GM12878 (cell line): ENCODE results near the gene SLC1A7. TPM values are rescaled to one million over a fixed set of nuclear protein-coding genes. Genes with fewer than 3 reads are reported as not detected.

Experiments used
- ATAC-seq: fragments of 200-7000 bp; cut with Tn5 transposase; 3 replicates; pipeline ENCODE4 v1.9.1; 2020; ENCODE audit warnings: mild to moderate bottlenecking, moderate library complexity
- BruUV-seq: library from RNA; stranded (reverse); fragments of 400-500 nt; replicated peaks from 2 replicates; lab custom pipeline; 2021; lab: Mats Ljungman, UMichigan
- CTCF ChIA-PET: fragments of 300-600 bp; sonication (Branson Sonifier 250); formaldehyde crosslinking; extraction: SDS; loops from one replicate; lab custom pipeline; 2021; ENCODE audit warnings: inconsistent platforms; lab: Yijun Ruan, JAX
- POLR2A ChIA-PET: fragments of 350-600 bp; formaldehyde crosslinking; extraction: SDS; loops from one replicate; lab custom pipeline; 2021; ENCODE audit warnings: inconsistent platforms; lab: Charles Lee
- RAD21 ChIA-PET: fragments of 300-600 bp; sonication (Branson Sonifier 250); formaldehyde crosslinking; loops from one replicate; lab custom pipeline; 2023; ENCODE audit warnings: antibody characterized with exemption; ENCODE audit not compliant: unreplicated experiment; lab: Charles Lee
- SMC1A ChIA-PET: fragments of 300-600 bp; sonication (Branson Sonifier 250); formaldehyde crosslinking; loops from one replicate; lab custom pipeline; 2023; ENCODE audit not compliant: unreplicated experiment, uncharacterized antibody; lab: Charles Lee
- DNase-seq: peaks from one replicate; pipeline ENCODE4 v3.0.0-alpha.2; 2011; ENCODE audit warnings: low read depth, low spot score
- FAIRE-seq: peaks from 3 replicates; lab custom pipeline; 2011; peaks lifted over from hg19 to GRCh38; lab: Jason Lieb, UNC
- H2AFZ ChIP-seq: 2 replicates; pipeline ENCODE4 v1.6.0; 2011; ENCODE audit warnings: low read depth, low read length, control low read depth; ENCODE audit not compliant: control insufficient read depth
- H3K27ac ChIP-seq: 2 replicates; pipeline ENCODE4 v1.5.1; 2011; ENCODE audit warnings: control low read depth; ENCODE audit not compliant: control insufficient read depth, insufficient read depth
- H3K27me3 ChIP-seq, 2 experiments: replicated peaks in 1 of 2; 2 replicates each; pipeline versions ENCODE4 v1.6.0 to v1.6.1; 2011; ENCODE audit warnings: low read length in 1 of 2; ENCODE audit not compliant: control insufficient read depth in 2 of 2, insufficient read depth in 2 of 2
- H3K36me3 ChIP-seq, 2 experiments: 2 replicates each; pipeline ENCODE4 v1.5.1; 2011; ENCODE audit warnings: low read length in 1 of 2; ENCODE audit not compliant: control insufficient read depth in 2 of 2, insufficient read depth in 2 of 2
- H3K4me1 ChIP-seq: 2 replicates; pipeline ENCODE4 v1.6.1; 2011; ENCODE audit warnings: mild to moderate bottlenecking, low read length, moderate library complexity, mixed read lengths; ENCODE audit not compliant: control insufficient read depth, insufficient read depth
- H3K4me2 ChIP-seq: 2 replicates; pipeline ENCODE4 v1.6.0; 2011; ENCODE audit warnings: control low read depth; ENCODE audit not compliant: control insufficient read depth, insufficient read depth
- H3K4me3 ChIP-seq: fragments of 200-600 bp; sonication (generic); 2 replicates; pipeline ENCODE4 v1.5.1; 2016
- H3K79me2 ChIP-seq: 2 replicates; pipeline ENCODE4 v1.6.0; 2011; ENCODE audit warnings: low read length; ENCODE audit not compliant: control insufficient read depth, insufficient read depth
- H3K9ac ChIP-seq: 2 replicates; pipeline ENCODE4 v1.8.0; 2011; ENCODE audit warnings: low read length, control low read depth, mixed read lengths; ENCODE audit not compliant: control insufficient read depth, insufficient read depth
- H3K9me3 ChIP-seq: replicated peaks from 3 replicates; pipeline ENCODE4 v1.5.1; 2011; ENCODE audit warnings: mild to moderate bottlenecking, low read length; ENCODE audit not compliant: control insufficient read depth, insufficient read depth
- H4K20me1 ChIP-seq: 2 replicates; pipeline ENCODE4 v1.6.0; 2011; ENCODE audit not compliant: control insufficient read depth, insufficient read depth
- RCOR1 ChIP-seq: conservative IDR thresholded peaks from 2 replicates; pipeline ENCODE4 v1.6.1; 2012; ENCODE audit warnings: low read depth, low read length, improper control_type of control experiment
- TCF7 ChIP-seq: IDR thresholded peaks from 2 replicates; pipeline ENCODE4 v1.6.1; 2014; ENCODE audit warnings: antibody characterized with exemption, borderline replicate concordance
- WGBS: methylation state at CpG from one replicate; pipeline ENCODE4 v1.1.6; 2016; ENCODE audit warnings: low lambda C conversion rate; ENCODE audit not compliant: insufficient replicate concordance, insufficient coverage; ENCODE audit errors: missing lambda C conversion rate; 5-methylcytosine and 5-hydroxymethylcytosine counted together
- in situ Hi-C: fragments of 300-500 bp; cut with MboI; formaldehyde crosslinking; loops from 9 replicates; pipeline ENCODE4 v1.14.3; 2018; ENCODE audit warnings: mixed read lengths
- intact Hi-C: fragments of 100-400 bp; cut with micrococcal nuclease; formaldehyde crosslinking; loops from one replicate; pipeline ENCODE4 v1.14.2; 2022; ENCODE audit not compliant: unreplicated experiment
- polyA plus RNA-seq, 11 experiments: library from polyadenylated mRNA; depleted of rRNA in 4 of 11; unstranded in 6 of 11; stranded (reverse) in 5 of 11; fragments of >200 nt; fragmentation: Nextera tagmentation in 4 of 11; fragmentation: Illumina TruSeq in 1 of 11; extraction: Ambion mirVana in 4 of 11; extraction: Trizol in 1 of 11; gene quantifications; 1 replicate in 1 of 11; 2 replicates in 10 of 11; pipeline versions ENCODE4 v1.2.1 to v1.2.3, GENCODE V29; 2011 to 2016; ENCODE audit warnings: inconsistent platforms in 2 of 11, missing spikeins in 2 of 11, low read depth in 1 of 11
- total RNA-seq, 4 experiments: library from RNA; depleted of rRNA in 3 of 4; stranded (reverse); fragments of >200 nt in 3 of 4; fragmentation: Illumina TruSeq in 1 of 4; extraction: Trizol in 1 of 4; gene quantifications; 2 replicates each; pipeline versions ENCODE4 v1.2.1 to v1.2.3, GENCODE V29; 2013 to 2021
- TF ChIP-seq, protein P1 (sequence below): IDR thresholded peaks from 2 replicates; pipeline ENCODE4 v1.6.1; 2012; ENCODE audit warnings: mild to moderate bottlenecking, low read depth, low read length
- TF ChIP-seq, protein P2 (sequence below): fragments of 450-650 bp; IDR thresholded peaks from 2 replicates; pipeline ENCODE4 v1.6.1; 2017; ENCODE audit warnings: low read depth, mild to moderate bottlenecking, moderate library complexity

SLC1A7 gene
- total and polyA plus RNA-seq, 10 of the 15 experiments (the other 5 are each of a cell fraction or from before 2014, with no cell fraction given) = not detected

DNA sequence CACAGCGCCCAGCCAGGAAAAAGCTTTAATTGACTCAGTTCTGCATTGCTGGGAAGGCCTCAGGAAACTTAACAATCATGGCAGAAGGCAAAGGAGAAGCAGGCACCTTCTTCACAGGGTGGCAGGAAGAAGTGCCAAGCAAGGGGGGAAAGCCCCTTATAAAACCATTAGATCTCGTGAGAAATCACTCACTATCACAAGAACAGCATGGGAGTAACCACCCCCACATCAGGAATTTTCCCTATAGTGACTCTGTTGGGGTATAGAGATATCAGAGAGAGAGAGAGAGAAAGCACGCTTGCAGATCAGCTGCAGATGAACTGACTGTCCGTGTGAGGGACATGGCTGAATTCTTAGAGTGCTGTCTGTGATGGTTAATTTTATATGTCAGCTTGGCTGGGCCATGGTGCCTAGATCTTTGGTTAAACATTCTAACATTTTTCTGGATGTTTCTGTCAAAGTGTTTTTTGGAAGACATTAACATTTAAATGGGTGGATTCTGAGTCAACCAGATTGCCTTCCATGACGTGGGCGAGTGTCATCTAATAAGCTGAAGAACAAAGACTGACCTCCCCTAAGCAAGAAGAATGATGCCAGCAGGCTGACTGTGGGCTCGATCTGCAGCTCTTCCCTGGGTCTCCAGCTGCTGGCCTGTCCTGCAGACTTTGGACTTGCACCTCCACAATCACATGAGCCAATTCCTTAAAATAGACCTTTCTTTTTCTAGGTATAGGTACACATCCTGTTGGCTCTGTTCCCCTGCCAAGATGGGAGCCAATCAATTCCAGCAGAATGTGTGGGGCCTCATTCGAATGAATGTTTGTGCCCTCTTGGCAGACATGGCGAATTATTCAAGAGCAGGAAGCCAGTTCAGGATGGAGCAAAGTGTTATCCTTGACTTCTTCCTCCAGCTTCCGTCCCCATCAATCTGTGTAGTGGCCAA, 32.8 kb upstream of the SLC1A7 start:
- Histone ChIP-seq H3K4me2 (no peak overlapping the region), H4K20me1 (no peaks in the 10 kb centered on the region), H3K4me3 (no peak overlapping the region), H3K27ac (no peak overlapping the region), H3K4me1 (no peaks in the 10 kb centered on the region; the same call in 1 of the 2 replicates), H2AFZ (no peak overlapping the region), H3K27me3 (no peaks in the 10 kb centered on the region; a peak in 1 of 4 replicates), H3K36me3 (no peaks in the 10 kb centered on the region), H3K9ac (no peak overlapping the region), H3K9me3 (no peaks in the 10 kb centered on the region), H3K79me2 (no peaks in the 10 kb centered on the region)
- no peak for DNase-seq
- BruUV-seq = no TSS peak
- in situ Hi-C loops (loop anchor here (25.0 kb wide), 1 partner anchor 263 kb away; the partner anchor contains the start of gene ECHDC2), intact Hi-C loops (no loop called here)
- no peak for ATAC-seq
- no peak for FAIRE-seq
- ChIA-PET CTCF (no interaction called here), POLR2A (no interaction called here), RAD21 (no interaction called here), SMC1A (no interaction called here)
- TF ChIP-seq, protein P1, sequence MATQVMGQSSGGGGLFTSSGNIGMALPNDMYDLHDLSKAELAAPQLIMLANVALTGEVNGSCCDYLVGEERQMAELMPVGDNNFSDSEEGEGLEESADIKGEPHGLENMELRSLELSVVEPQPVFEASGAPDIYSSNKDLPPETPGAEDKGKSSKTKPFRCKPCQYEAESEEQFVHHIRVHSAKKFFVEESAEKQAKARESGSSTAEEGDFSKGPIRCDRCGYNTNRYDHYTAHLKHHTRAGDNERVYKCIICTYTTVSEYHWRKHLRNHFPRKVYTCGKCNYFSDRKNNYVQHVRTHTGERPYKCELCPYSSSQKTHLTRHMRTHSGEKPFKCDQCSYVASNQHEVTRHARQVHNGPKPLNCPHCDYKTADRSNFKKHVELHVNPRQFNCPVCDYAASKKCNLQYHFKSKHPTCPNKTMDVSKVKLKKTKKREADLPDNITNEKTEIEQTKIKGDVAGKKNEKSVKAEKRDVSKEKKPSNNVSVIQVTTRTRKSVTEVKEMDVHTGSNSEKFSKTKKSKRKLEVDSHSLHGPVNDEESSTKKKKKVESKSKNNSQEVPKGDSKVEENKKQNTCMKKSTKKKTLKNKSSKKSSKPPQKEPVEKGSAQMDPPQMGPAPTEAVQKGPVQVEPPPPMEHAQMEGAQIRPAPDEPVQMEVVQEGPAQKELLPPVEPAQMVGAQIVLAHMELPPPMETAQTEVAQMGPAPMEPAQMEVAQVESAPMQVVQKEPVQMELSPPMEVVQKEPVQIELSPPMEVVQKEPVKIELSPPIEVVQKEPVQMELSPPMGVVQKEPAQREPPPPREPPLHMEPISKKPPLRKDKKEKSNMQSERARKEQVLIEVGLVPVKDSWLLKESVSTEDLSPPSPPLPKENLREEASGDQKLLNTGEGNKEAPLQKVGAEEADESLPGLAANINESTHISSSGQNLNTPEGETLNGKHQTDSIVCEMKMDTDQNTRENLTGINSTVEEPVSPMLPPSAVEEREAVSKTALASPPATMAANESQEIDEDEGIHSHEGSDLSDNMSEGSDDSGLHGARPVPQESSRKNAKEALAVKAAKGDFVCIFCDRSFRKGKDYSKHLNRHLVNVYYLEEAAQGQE = no peak
- TF ChIP-seq, protein P2, sequence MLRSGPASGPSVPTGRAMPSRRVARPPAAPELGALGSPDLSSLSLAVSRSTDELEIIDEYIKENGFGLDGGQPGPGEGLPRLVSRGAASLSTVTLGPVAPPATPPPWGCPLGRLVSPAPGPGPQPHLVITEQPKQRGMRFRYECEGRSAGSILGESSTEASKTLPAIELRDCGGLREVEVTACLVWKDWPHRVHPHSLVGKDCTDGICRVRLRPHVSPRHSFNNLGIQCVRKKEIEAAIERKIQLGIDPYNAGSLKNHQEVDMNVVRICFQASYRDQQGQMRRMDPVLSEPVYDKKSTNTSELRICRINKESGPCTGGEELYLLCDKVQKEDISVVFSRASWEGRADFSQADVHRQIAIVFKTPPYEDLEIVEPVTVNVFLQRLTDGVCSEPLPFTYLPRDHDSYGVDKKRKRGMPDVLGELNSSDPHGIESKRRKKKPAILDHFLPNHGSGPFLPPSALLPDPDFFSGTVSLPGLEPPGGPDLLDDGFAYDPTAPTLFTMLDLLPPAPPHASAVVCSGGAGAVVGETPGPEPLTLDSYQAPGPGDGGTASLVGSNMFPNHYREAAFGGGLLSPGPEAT = no peak
- TF ChIP-seq RCOR1 = no peak
- no peak for TF ChIP-seq TCF7
- 34% methylated on average over 10 of the region's 10 CpGs for WGBS
